ENCODE data around the gene RTTN. TPM values are rescaled to one million over a fixed set of nuclear protein-coding genes. Genes with fewer than 3 reads are reported as not detected.

The RTTN gene
- total and polyA plus RNA-seq, 2 of the 13 experiments (the other 11 are each of a cell fraction or from before 2014, with no cell fraction given): 5.4 to 18.7 TPM

- H2AFZ ChIP-seq (ENCODE audit: low read length): no peak overlapping the region
- POLR2A ChIA-PET: no interaction called here
These were observed 50.8 kb downstream of the RTTN start for GRCh38 chr18:70154591-70155194.

More at GRCh38 chr18:70154591-70155194, 50.8 kb downstream of the RTTN start:
- intact Hi-C loops (cut with micrococcal nuclease; ENCODE audit: unreplicated experiment): loop anchor here (2.0 kb wide), 1 partner anchor 14 kb away; no protein-coding TSS in a partner anchor
- DNase-seq (ENCODE audit: low spot score): no peak
- Histone ChIP-seq H3K27ac (ENCODE audit: extremely low read length, insufficient read depth, low read length) (no peak overlapping the region), H3K27me3 (ENCODE audit: control insufficient read depth in 1 of 2, insufficient read depth in 2 of 2, low read length in 2 of 2) (no peaks in the 10 kb centered on the region), H3K4me2 (ENCODE audit: low read depth, low read length) (no peak overlapping the region), H3K9me3 (ENCODE audit: low read length) (no peaks in the 10 kb centered on the region), H3K79me2 (ENCODE audit: insufficient read depth, low read length) (no peaks in the 10 kb centered on the region), H3K4me1 (ENCODE audit: insufficient read depth, low read length) (no peaks in the 10 kb centered on the region), H3K36me3 (replicated peaks in 1 of 2; ENCODE audit: control insufficient read depth in 1 of 2, insufficient read depth in 2 of 2, low read length in 2 of 2) (peaks cover 0 to 16% of the 10 kb centered on the region in 2 experiments; a peak in 1 of 5 replicates), H3K4me3 (replicated peaks in 1 of 3; ENCODE audit: insufficient read depth in 1 of 3, low read depth in 2 of 3, low read length in 3 of 3) (no peak overlapping the region), H4K20me1 (ENCODE audit: insufficient read depth, low read length) (no peaks in the 10 kb centered on the region), H3K9ac (ENCODE audit: insufficient read depth, low read depth, low read length) (no peak overlapping the region)
- no TSS peak for BruUV-seq (replicated peaks)
- in situ Hi-C loops (cut with HindIII; ENCODE audit: extremely low pct_ligation_motif_present, low pct_unique_long_range_greater_than_20kb): no loop called here
- TF ChIP-seq GATAD2A (CRISPR knock-in tag; IDR thresholded peaks at IDR 0.05) (no peak), ZNF547 (CRISPR knock-in tag; IDR thresholded peaks at IDR 0.05) (no peak), WIZ (CRISPR knock-in tag; IDR thresholded peaks at IDR 0.05) (no peak), KDM5A (IDR thresholded peaks at IDR 0.05; ENCODE audit: borderline replicate concordance, low read length) (no peak), ARHGAP35 (CRISPR knock-in tag; IDR thresholded peaks at IDR 0.05; ENCODE audit: borderline replicate concordance) (no peak), BATF2 (CRISPR knock-in tag; IDR thresholded peaks at IDR 0.05) (no peak), GPN1 (CRISPR knock-in tag; IDR thresholded peaks at IDR 0.05; ENCODE audit: borderline replicate concordance) (no peak), ZBTB3 (CRISPR knock-in tag; IDR thresholded peaks at IDR 0.05; ENCODE audit: borderline replicate concordance, low read depth) (no peak), ZZZ3 (CRISPR knock-in tag; IDR thresholded peaks at IDR 0.05; ENCODE audit: borderline replicate concordance) (no peak), TOPORS (CRISPR knock-in tag; IDR thresholded peaks at IDR 0.05) (no peak), ZNF335 (CRISPR knock-in tag; IDR thresholded peaks at IDR 0.05) (no peak), ZBTB43 (CRISPR knock-in tag; conservative IDR thresholded peaks at IDR 0.05) (no peak)
- CTCF ChIA-PET (ENCODE audit: low intra/inter-chr PET ratio, low total read pairs): no interaction called here
- 71% methylated on average over 4 of the region's 4 CpGs for WGBS (ENCODE audit: low lambda C conversion rate)
- no peak for ATAC-seq
- no peak for FAIRE-seq
